Measurements from ENCODE around the gene SZRD1. TPM values are rescaled to one million over a fixed set of nuclear protein-coding genes. Genes with fewer than 3 reads are reported as not detected.
"Not testable (repeated sequence)": the region's sequence is repeated elsewhere in the genome, so short reads cannot be mapped to it uniquely, and the experiment has no call there.

Gene SZRD1
- total RNA-seq, 2 donors from 2014 or later = 54.4 to 81.2 TPM

DNA sequence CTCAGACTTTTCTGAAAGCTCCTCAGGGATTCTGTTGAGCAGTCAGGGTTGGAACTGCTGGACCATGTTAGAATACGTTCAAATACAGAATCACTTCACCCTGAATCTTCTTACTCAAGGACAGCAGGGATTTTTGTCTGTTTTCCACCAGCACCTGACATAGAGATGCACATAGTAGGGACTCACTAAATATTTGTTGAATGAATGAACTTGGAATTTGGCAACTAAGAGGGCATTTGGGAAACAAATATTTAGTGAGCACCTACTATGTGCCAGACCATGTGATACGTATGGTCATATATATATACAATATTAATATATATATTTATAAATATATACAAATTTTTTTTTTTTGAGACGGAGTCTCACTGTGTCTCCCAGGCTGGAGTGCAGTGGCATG is 10.2 kb upstream of the SZRD1 start:
- peaks cover 0 to 7% of the 10 kb centered on the region in 2 donors for H3K4me1 ChIP-seq

DNA sequence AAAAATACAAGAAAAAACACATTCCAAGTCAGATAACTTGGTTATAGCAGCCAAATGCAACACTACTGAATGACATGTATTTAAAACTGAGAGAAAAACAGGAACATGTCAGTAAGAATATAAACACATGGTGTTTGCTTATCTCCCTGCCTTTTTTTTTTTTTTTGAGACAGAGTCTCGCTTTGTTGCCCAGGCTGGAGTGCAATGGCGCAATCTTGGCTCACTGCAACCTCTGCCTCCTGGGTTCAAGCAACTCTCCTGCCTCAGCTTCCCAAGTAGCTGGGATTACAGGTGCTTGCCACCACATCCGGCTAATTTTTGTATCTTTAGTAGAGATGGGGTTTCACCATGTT is 1.9 kb upstream of the SZRD1 start:
- H3K4me1 ChIP-seq = peaks cover 0 to 30% of the 10 kb centered on the region in 2 donors
- DNase-seq (ENCODE audit: low spot score); H3K36me3 ChIP-seq; H3K4me3 ChIP-seq; H3K9me3 ChIP-seq; H3K27me3 ChIP-seq: not testable (repeated sequence)
- H3K27ac ChIP-seq = peak overlapping the region; percentile 47 to 96

More for the DNA sequence above, 10.2 kb upstream of the SZRD1 start:
- TF ChIP-seq, protein P1, sequence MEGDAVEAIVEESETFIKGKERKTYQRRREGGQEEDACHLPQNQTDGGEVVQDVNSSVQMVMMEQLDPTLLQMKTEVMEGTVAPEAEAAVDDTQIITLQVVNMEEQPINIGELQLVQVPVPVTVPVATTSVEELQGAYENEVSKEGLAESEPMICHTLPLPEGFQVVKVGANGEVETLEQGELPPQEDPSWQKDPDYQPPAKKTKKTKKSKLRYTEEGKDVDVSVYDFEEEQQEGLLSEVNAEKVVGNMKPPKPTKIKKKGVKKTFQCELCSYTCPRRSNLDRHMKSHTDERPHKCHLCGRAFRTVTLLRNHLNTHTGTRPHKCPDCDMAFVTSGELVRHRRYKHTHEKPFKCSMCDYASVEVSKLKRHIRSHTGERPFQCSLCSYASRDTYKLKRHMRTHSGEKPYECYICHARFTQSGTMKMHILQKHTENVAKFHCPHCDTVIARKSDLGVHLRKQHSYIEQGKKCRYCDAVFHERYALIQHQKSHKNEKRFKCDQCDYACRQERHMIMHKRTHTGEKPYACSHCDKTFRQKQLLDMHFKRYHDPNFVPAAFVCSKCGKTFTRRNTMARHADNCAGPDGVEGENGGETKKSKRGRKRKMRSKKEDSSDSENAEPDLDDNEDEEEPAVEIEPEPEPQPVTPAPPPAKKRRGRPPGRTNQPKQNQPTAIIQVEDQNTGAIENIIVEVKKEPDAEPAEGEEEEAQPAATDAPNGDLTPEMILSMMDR (IDR thresholded peaks at IDR 0.05) = no peak
- DNase-seq (ENCODE audit: low spot score) = no peak
- Histone ChIP-seq H3K27me3 (no peaks in the 10 kb centered on the region), H3K4me3 (no peak overlapping the region), H3K36me3 (no peaks in the 10 kb centered on the region), H3K9me3 (no peaks in the 10 kb centered on the region), H3K27ac (no peak overlapping the region)

DNA sequence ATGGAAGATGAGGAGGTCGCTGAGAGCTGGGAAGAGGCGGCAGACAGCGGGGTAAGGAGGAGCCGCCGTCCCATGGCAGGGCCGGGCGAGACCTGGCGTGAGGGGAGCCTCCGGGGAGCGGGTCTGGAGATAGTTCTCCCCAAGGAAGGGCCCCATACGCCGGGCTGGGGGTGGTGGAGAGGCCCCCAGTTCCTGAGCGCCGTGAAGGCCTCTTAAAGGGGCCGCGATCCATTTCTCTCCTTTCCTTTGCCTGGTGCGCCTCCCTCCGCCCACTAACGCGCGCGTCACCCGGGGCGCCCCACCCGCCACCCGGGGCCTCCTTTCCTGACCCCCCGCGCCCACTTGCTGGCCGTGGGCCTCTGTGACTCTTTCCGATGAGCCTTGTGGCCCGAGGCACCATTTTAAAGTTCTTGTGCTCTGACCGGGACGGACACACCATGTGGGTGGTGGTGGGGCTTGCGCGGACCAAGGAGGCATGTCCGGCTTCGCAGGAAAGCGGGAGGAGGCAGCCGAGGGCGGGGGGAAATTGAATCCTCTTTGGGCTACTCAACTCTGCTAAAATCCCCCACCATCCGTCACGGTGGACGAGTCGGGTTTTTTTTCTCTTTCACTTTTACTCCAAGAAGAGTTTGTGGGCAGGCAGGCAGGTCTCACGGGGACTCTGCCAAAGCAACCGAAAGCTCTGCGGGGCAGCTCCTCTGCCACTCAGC is 371 bp downstream of the SZRD1 start:
- H3K4me1 ChIP-seq = peaks cover 0 to 47% of the 10 kb centered on the region in 2 donors
- H3K4me3 ChIP-seq = peak overlapping the region; percentile 73 to 84
- H3K27me3 ChIP-seq = no peaks in the 10 kb centered on the region
- peak; percentile 92 for DNase-seq (ENCODE audit: low spot score)
- H3K9me3 ChIP-seq = no peaks in the 10 kb centered on the region
- H3K36me3 ChIP-seq = no peaks in the 10 kb centered on the region
- TF ChIP-seq, protein P1 (IDR thresholded peaks at IDR 0.05) = peak in 1 of 2 donors; percentile 38
- H3K27ac ChIP-seq = peak overlapping the region; percentile 96 to 97

DNA sequence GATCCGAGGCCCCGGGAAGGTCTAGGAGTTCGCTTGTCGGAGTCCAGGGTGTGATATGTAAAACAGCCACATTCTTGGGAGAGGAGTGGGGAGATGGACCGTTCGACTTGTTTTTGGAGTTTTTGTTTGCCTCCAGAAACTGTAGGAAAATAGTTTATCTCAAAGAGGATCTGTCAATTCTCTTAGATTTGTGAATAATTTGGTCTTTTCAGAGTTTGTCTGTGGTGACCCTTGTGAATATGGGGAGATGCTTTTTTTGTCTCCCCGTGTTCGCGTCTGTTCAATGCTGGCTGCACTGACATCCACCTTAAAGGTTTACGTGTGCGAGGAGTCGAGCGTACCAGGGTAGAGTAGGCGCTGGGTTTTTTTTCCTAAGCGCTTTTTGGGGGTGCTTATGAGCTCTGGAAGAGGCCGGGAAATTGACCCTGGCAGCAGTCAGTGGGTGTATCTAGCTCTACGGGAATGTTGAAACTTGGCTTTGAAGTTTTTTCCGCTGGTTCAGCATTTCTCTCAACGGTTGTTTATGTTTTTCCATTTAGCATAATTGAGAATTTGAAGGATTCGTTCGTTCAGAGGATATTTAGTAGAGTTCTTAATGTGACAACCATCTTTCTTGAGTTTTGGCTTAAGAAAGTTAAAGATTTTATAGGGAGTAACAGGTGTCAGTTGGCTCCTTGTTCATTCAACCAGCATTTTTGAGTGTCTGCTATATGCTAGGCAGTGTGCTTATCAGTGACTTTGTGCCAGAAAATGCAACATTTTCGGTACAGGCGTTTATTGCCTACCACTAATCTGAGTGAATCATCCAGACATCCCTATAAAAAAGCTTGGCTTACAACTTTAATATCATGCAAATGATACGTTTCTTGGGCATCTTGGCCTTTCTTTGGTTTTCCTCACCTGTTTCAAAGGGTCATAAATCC is 1.2 kb downstream of the SZRD1 start:
- Histone ChIP-seq H3K27ac (peak overlapping the region; percentile 96 to 97), H3K27me3 (no peaks in the 10 kb centered on the region), H3K4me1 (peaks cover 0 to 53% of the 10 kb centered on the region in 2 donors), H3K36me3 (no peaks in the 10 kb centered on the region), H3K4me3 (peak overlapping the region; percentile 73 to 84), H3K9me3 (no peaks in the 10 kb centered on the region)
- no peak for DNase-seq (ENCODE audit: low spot score)
- TF ChIP-seq, protein P1 (IDR thresholded peaks at IDR 0.05) = no peak

DNA sequence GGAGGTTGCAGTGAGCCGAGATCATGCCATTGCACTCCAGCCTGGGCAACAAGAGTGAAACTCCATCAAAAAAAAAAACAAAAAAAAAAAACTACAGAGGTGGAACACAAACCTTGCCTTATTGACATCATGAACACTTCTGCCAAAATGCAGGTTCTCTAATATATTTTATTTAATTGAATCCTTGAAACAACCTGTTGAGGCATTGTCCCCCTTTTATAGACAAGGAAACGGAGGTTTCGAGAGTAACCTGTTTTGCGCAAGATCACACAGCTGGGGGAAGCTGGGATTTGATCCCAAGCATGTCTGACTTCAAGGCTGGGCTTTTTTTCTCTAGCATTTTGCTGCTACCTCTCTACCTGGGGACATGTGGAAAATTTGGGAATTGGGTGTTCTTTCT is 2.8 kb downstream of the SZRD1 start:
- no peaks in the 10 kb centered on the region for H3K9me3 ChIP-seq
- TF ChIP-seq, protein P1 (IDR thresholded peaks at IDR 0.05) = no peak
- H3K4me3 ChIP-seq = no peak overlapping the region

DNA sequence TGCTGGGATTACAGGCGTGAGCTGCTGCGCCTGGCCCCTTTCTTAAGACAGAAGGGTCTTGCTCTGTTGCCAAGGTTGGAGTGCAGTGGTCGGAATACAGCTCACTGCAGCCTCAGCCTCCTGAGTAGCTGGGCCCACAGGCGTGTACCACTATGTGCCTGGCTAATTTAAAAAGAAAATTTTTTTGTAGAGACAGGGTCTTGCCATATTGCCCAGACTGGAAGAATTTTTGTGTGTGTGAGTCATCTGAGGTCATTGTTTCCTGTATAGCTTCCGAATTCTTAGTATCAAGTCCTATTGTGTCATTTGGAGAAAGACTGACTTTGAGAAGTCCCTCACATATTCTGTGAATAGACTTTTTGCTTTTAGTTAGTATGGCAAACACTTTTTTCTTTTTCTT is 4.7 kb downstream of the SZRD1 start:
- no peak overlapping the region for H3K27ac ChIP-seq
- H3K36me3 ChIP-seq = no peaks in the 10 kb centered on the region
- TF ChIP-seq, protein P1 (IDR thresholded peaks at IDR 0.05) = no peak
- no peaks in the 10 kb centered on the region for H3K9me3 ChIP-seq
- H3K27me3 ChIP-seq = no peaks in the 10 kb centered on the region
- no peak for DNase-seq (ENCODE audit: low spot score)
- H3K4me3 ChIP-seq = no peak overlapping the region
- peaks cover 0 to 76% of the 10 kb centered on the region in 2 donors for H3K4me1 ChIP-seq

More for the DNA sequence above, 2.8 kb downstream of the SZRD1 start:
- Histone ChIP-seq H3K27ac (no peak overlapping the region), H3K4me1 (peaks cover 0 to 57% of the 10 kb centered on the region in 2 donors), H3K27me3 (no peaks in the 10 kb centered on the region), H3K36me3 (no peaks in the 10 kb centered on the region)
- no peak for DNase-seq (ENCODE audit: low spot score)
